GM23338 (cell line): ENCODE results near the gene MKRN1. TPM values are rescaled to one million over a fixed set of nuclear protein-coding genes. Genes with fewer than 3 reads are reported as not detected.
A peak's percentile ranks its signal among the peaks of the same experiment; 100 is the strongest.

Source experiments
- ATAC-seq: fragments of 200-7000 bp; cut with Tn5 transposase; 3 replicates; pipeline ENCODE4 v1.9.1; 2020
- DNase-seq: peaks from one replicate; pipeline ENCODE4 v3.0.0-alpha.2; 2015; ENCODE audit warnings: low spot score
- H2AFZ ChIP-seq: fragments of 200-600 bp; sonication (generic); 2 replicates; pipeline ENCODE4 v1.8.0; 2016; ENCODE audit warnings: antibody characterized with exemption, mild to moderate bottlenecking, moderate library complexity
- H3F3A ChIP-seq: fragments of 200-600 bp; sonication (generic); replicated peaks from 2 replicates; pipeline ENCODE4 v1.8.0; 2017; ENCODE audit warnings: antibody characterized with exemption, mixed run types, low read depth
- H3K27ac ChIP-seq: fragments of 200-600 bp; sonication (generic); 2 replicates; pipeline ENCODE4 v1.6.1; 2016; ENCODE audit warnings: low read depth
- H3K27me3 ChIP-seq: fragments of 200-600 bp; sonication (generic); 2 replicates; pipeline ENCODE4 v1.8.0; 2016; ENCODE audit warnings: mild to moderate bottlenecking, mixed run types, moderate library complexity; ENCODE audit not compliant: insufficient read depth
- H3K36me3 ChIP-seq: fragments of 200-600 bp; sonication (generic); 2 replicates; pipeline ENCODE4 v1.8.0; 2016; ENCODE audit warnings: mild to moderate bottlenecking; ENCODE audit not compliant: insufficient read depth
- H3K4me1 ChIP-seq: fragments of 200-600 bp; sonication (generic); 2 replicates; pipeline ENCODE4 v1.8.0; 2016; ENCODE audit warnings: mild to moderate bottlenecking, moderate library complexity; ENCODE audit not compliant: insufficient read depth
- H3K4me2 ChIP-seq: fragments of 200-600 bp; sonication (generic); 2 replicates; pipeline ENCODE4 v1.7.1; 2017; ENCODE audit warnings: mixed run types
- H3K4me3 ChIP-seq: fragments of 200-600 bp; sonication (generic); 2 replicates; pipeline ENCODE4 v1.6.1; 2016; ENCODE audit warnings: mixed run types
- H3K79me2 ChIP-seq: fragments of 200-600 bp; sonication (generic); replicated peaks from 2 replicates; pipeline ENCODE4 v1.8.0; 2017; ENCODE audit warnings: mild to moderate bottlenecking; ENCODE audit not compliant: insufficient read depth
- H3K9me2 ChIP-seq: fragments of 200-600 bp; sonication (generic); 2 replicates; pipeline ENCODE4 v1.8.0; 2017; ENCODE audit not compliant: insufficient read depth
- H4K20me1 ChIP-seq: fragments of 200-600 bp; sonication (generic); replicated peaks from 2 replicates; pipeline ENCODE4 v1.8.0; 2017; ENCODE audit warnings: mild to moderate bottlenecking; ENCODE audit not compliant: insufficient read depth
- H3K27ac Mint-ChIP-seq: 2 replicates; pipeline ENCODE4 v1.8.0; 2020; ENCODE audit warnings: inconsistent platforms, mild to moderate bottlenecking, moderate library complexity, mixed read lengths
- H3K27me3 Mint-ChIP-seq: 3 replicates; pipeline ENCODE4 v1.8.0; 2022; ENCODE audit warnings: low read depth, mild to moderate bottlenecking, moderate library complexity, mixed read lengths, inconsistent platforms; ENCODE audit not compliant: insufficient read depth, poor library complexity
- H3K36me3 Mint-ChIP-seq: 3 replicates; pipeline ENCODE4 v1.8.0; 2021; ENCODE audit warnings: low read depth, mild to moderate bottlenecking, inconsistent platforms, moderate library complexity, mixed read lengths
- H3K4me1 Mint-ChIP-seq: 3 replicates; pipeline ENCODE4 v1.8.0; 2020; ENCODE audit warnings: mild to moderate bottlenecking, inconsistent platforms, mixed read lengths
- H3K4me3 Mint-ChIP-seq: 3 replicates; pipeline ENCODE4 v1.8.0; 2021; ENCODE audit warnings: moderate library complexity, mild to moderate bottlenecking, inconsistent platforms, mixed read lengths
- H3K9me3 Mint-ChIP-seq: 3 replicates; pipeline ENCODE4 v1.8.0; 2020; ENCODE audit warnings: moderate library complexity, mild to moderate bottlenecking, inconsistent platforms, mixed read lengths
- CREB1 ChIP-seq: fragments of 250-450 bp; sonication (Bioruptor Pico); IDR thresholded peaks from 2 replicates; pipeline ENCODE4 v1.5.0; 2020; ENCODE audit warnings: low read depth, mild to moderate bottlenecking, moderate library complexity
- EZH2phosphoT487 ChIP-seq: fragments of 200-600 bp; sonication (generic); IDR thresholded peaks from one replicate; pipeline ENCODE4 v1.8.1; 2018; ENCODE audit warnings: antibody characterized with exemption; ENCODE audit not compliant: unreplicated experiment
- JUNB ChIP-seq: IDR thresholded peaks from one replicate; pipeline ENCODE4 v1.6.1; 2016; ENCODE audit warnings: antibody characterized with exemption; ENCODE audit not compliant: unreplicated experiment
- NANOG ChIP-seq: IDR thresholded peaks from 2 replicates; pipeline ENCODE4 v1.6.1; 2016; ENCODE audit warnings: antibody characterized with exemption, borderline replicate concordance
- REST ChIP-seq: IDR thresholded peaks from one replicate; pipeline ENCODE4 v1.6.1; 2018; ENCODE audit warnings: antibody characterized with exemption; ENCODE audit not compliant: unreplicated experiment
- STAT1 ChIP-seq: IDR thresholded peaks from one replicate; pipeline ENCODE4 v1.6.1; 2016; ENCODE audit warnings: antibody characterized with exemption; ENCODE audit not compliant: unreplicated experiment
- ZNF114 ChIP-seq: fragments of 250-450 bp; sonication (Bioruptor Pico); IDR thresholded peaks from 2 replicates; pipeline ENCODE4 v1.5.0; 2020; ENCODE audit warnings: mild to moderate bottlenecking, moderate library complexity
- ZNF462 ChIP-seq: fragments of 250-450 bp; sonication (Bioruptor Pico); IDR thresholded peaks from 2 replicates; pipeline ENCODE4 v1.5.0; 2020; ENCODE audit warnings: mild to moderate bottlenecking, moderate library complexity
- polyA plus RNA-seq: library from polyadenylated mRNA; unstranded; fragments of >200 nt; fragmentation: Nextera tagmentation; extraction: Ambion mirVana; gene quantifications from 2 replicates; pipeline ENCODE4 v1.2.1, GENCODE V29; 2016
- total RNA-seq: library from RNA; depleted of rRNA; stranded (reverse); fragments of >200 nt; shearing (Covaris generic); gene quantifications from 2 replicates; pipeline ENCODE4 v1.2.3, GENCODE V29; 2014

Gene MKRN1
- total and polyA plus RNA-seq, 2 experiments from 2014 or later = 65.0 to 86.8 TPM

- H3K4me1 Mint-ChIP-seq = peaks cover 28% of the 10 kb centered on the region
- peaks cover 7% of the 10 kb centered on the region; the same call in 1 of the 3 replicates for H3K36me3 Mint-ChIP-seq
- no peaks in the 10 kb centered on the region; the same call in 2 of the 3 replicates for H3K9me3 Mint-ChIP-seq
- H3K4me1 ChIP-seq = peaks cover 18% of the 10 kb centered on the region
- ATAC-seq (no peak), DNase-seq (no peak)
- peaks cover 18% of the 10 kb centered on the region for H4K20me1 ChIP-seq
- no peaks in the 10 kb centered on the region for H3K36me3 ChIP-seq
- H3K27ac ChIP-seq = peak overlapping the region; percentile 98; the same call in 1 of the 2 replicates
- H3K4me3 ChIP-seq = peak overlapping the region; percentile 95
- no peak for TF ChIP-seq ZNF114 (CRISPR knock-in tag)
- TF ChIP-seq ZNF462 (CRISPR knock-in tag) = no peak
- TF ChIP-seq STAT1 = no peak
- no peak for TF ChIP-seq JUNB
- no peak for TF ChIP-seq NANOG
- TF ChIP-seq REST = no peak
- no peak for TF ChIP-seq EZH2phosphoT487
- no peak for TF ChIP-seq CREB1
- peak overlapping the region; percentile 100 for H3K4me3 Mint-ChIP-seq
- H3K9me2 ChIP-seq = no peaks in the 10 kb centered on the region
- H3K79me2 ChIP-seq = peaks cover 70% of the 10 kb centered on the region
- H3F3A ChIP-seq = peaks cover 7% of the 10 kb centered on the region
- peak overlapping the region; percentile 85; the same call in 1 of the 2 replicates for H3K27ac Mint-ChIP-seq
- H3K4me2 ChIP-seq = peak overlapping the region; percentile 85
- H3K27me3 Mint-ChIP-seq = peaks cover 11% of the 10 kb centered on the region
- H3K27me3 ChIP-seq = no peaks in the 10 kb centered on the region
- H2AFZ ChIP-seq = no peak overlapping the region
These were observed 2.5 kb downstream of the MKRN1 start for GRCh38 chr7:140476698-140477261.
